Endodermal cell (in vitro differentiated cells): ENCODE results near the gene TARBP1. TPM values are rescaled to one million over a fixed set of nuclear protein-coding genes. Genes with fewer than 3 reads are reported as not detected.

Experiments
- DNase-seq: peaks from one replicate; pipeline ENCODE4 v3.0.0-alpha.2; 2017
- H3K27ac ChIP-seq: 2 replicates; pipeline ENCODE4 v1.5.1; 2013; ENCODE audit warnings: mild to moderate bottlenecking, low read depth, low read length, moderate library complexity
- H3K27me3 ChIP-seq: 2 replicates; pipeline ENCODE4 v1.6.1; 2013; ENCODE audit warnings: mild to moderate bottlenecking, low read length, moderate library complexity; ENCODE audit not compliant: insufficient read depth, control insufficient read depth, poor library complexity, severe bottlenecking
- H3K36me3 ChIP-seq: 2 replicates; pipeline ENCODE4 v1.7.0; 2013; ENCODE audit warnings: mild to moderate bottlenecking, low read length, moderate library complexity; ENCODE audit not compliant: control insufficient read depth, insufficient read depth
- H3K4me1 ChIP-seq: one replicate; pipeline ENCODE4 v1.7.0; 2013; ENCODE audit warnings: low read length; ENCODE audit not compliant: control insufficient read depth, insufficient read depth
- H3K4me3 ChIP-seq: 2 replicates; pipeline ENCODE4 v1.5.1; 2013; ENCODE audit warnings: mild to moderate bottlenecking, low read length, moderate library complexity
- H3K9ac ChIP-seq: 2 replicates; pipeline ENCODE4 v1.6.1; 2013; ENCODE audit warnings: mild to moderate bottlenecking, low read length, moderate library complexity; ENCODE audit not compliant: poor library complexity, severe bottlenecking; ENCODE audit errors: extremely low read depth
- H3K9me3 ChIP-seq: 2 replicates; pipeline ENCODE4 v1.6.1; 2013; ENCODE audit warnings: mild to moderate bottlenecking, low read length, moderate library complexity; ENCODE audit not compliant: control insufficient read depth
- H3K27ac Mint-ChIP-seq: 2 replicates; pipeline ENCODE4 v1.8.0; 2020; ENCODE audit warnings: mixed read lengths
- H3K27me3 Mint-ChIP-seq: 2 replicates; pipeline ENCODE4 v1.8.0; 2021; ENCODE audit warnings: mild to moderate bottlenecking, mixed read lengths; ENCODE audit not compliant: insufficient read depth
- H3K36me3 Mint-ChIP-seq: 2 replicates; pipeline ENCODE4 v1.8.0; 2020; ENCODE audit warnings: low read depth, mixed read lengths
- H3K4me1 Mint-ChIP-seq: 2 replicates; pipeline ENCODE4 v1.8.0; 2020; ENCODE audit warnings: mixed read lengths
- H3K4me3 Mint-ChIP-seq: 2 replicates; pipeline ENCODE4 v1.8.0; 2020; ENCODE audit warnings: mild to moderate bottlenecking, moderate library complexity, mixed read lengths
- H3K9me3 Mint-ChIP-seq: 2 replicates; pipeline ENCODE4 v1.8.0; 2020; ENCODE audit warnings: mild to moderate bottlenecking, mixed read lengths
- CTCF ChIP-seq: fragments of 200-600 bp; sonication (generic); conservative IDR thresholded peaks from 2 replicates; pipeline ENCODE4 v1.5.0; 2021; ENCODE audit warnings: antibody characterized with exemption, mild to moderate bottlenecking
- WGBS, 2 experiments: methylation state at CpG; one replicate each; pipeline versions ENCODE4 v1.1.5 to v1.1.7; 2013; ENCODE audit warnings: missing lambda C conversion rate in 2 of 2, mixed read lengths in 1 of 2; ENCODE audit not compliant: insufficient coverage in 1 of 2, insufficient read length in 1 of 2; 5-methylcytosine and 5-hydroxymethylcytosine counted together
- total RNA-seq, 2 donors: library from RNA; stranded (reverse); fragmentation: NEBNext Ultra II Directional in 1 of 2; extraction: Animal tissue kit (Norgen Biotek cat#: 25700) in 1 of 2; gene quantifications; 2 replicates in 1 of 2; 3 replicates in 1 of 2; pipeline ENCODE4 v1.2.1, GENCODE V29; 2021

The TARBP1 gene
- total RNA-seq, 2 donors from 2014 or later, result 45.3 to 62.4 TPM

- H3K4me3 Mint-ChIP-seq, result no peak overlapping the region
- peaks cover 16% of the 10 kb centered on the region for H3K27me3 Mint-ChIP-seq
- H3K27ac Mint-ChIP-seq, result peak overlapping the region; percentile 66
- Histone ChIP-seq H3K4me1 (peaks cover 6% of the 10 kb centered on the region), H3K9ac (no peak overlapping the region), H3K9me3 (no peaks in the 10 kb centered on the region), H3K4me3 (no peak overlapping the region), H3K36me3 (no peaks in the 10 kb centered on the region), H3K27ac (peak overlapping the region; percentile 51), H3K27me3 (peaks cover 12% of the 10 kb centered on the region)
- WGBS, 2 experiments, result 46 to 57% methylated on average over 17 to 27 of the region's 27 CpGs
- peak; percentile 96 for DNase-seq
- H3K9me3 Mint-ChIP-seq, result no peaks in the 10 kb centered on the region
- H3K4me1 Mint-ChIP-seq, result peaks cover 13% of the 10 kb centered on the region
- TF ChIP-seq CTCF, result peak; percentile 98
- no peaks in the 10 kb centered on the region for H3K36me3 Mint-ChIP-seq
Measured at GRCh38 chr1:234499119-234499942, 20.4 kb upstream of the TARBP1 start.

- DNase-seq, result no peak
- Mint-ChIP-seq H3K27me3 (peaks cover 16% of the 10 kb centered on the region), H3K36me3 (no peaks in the 10 kb centered on the region), H3K4me1 (peaks cover 17% of the 10 kb centered on the region), H3K27ac (peak overlapping the region; percentile 15), H3K4me3 (no peak overlapping the region), H3K9me3 (no peaks in the 10 kb centered on the region)
- peaks cover 6% of the 10 kb centered on the region for H3K4me1 ChIP-seq
- peaks cover 12% of the 10 kb centered on the region for H3K27me3 ChIP-seq
- WGBS, 2 experiments, result 69 to 71% methylated on average over 7 to 9 of the region's 9 CpGs
- H3K36me3 ChIP-seq, result no peaks in the 10 kb centered on the region
- no peak for TF ChIP-seq CTCF
- H3K4me3 ChIP-seq, result no peak overlapping the region
- no peaks in the 10 kb centered on the region for H3K9me3 ChIP-seq
- no peak overlapping the region for H3K9ac ChIP-seq
- no peak overlapping the region for H3K27ac ChIP-seq
Measured at GRCh38 chr1:234498448-234499118, 19.6 kb upstream of the TARBP1 start.

GRCh38 chr1:234497589-234497988 is 18.6 kb upstream of the TARBP1 start:
- Histone ChIP-seq H3K9me3 (no peaks in the 10 kb centered on the region), H3K9ac (no peak overlapping the region), H3K4me3 (no peak overlapping the region), H3K27me3 (peaks cover 12% of the 10 kb centered on the region), H3K4me1 (peaks cover 9% of the 10 kb centered on the region), H3K27ac (no peak overlapping the region), H3K36me3 (no peaks in the 10 kb centered on the region)
- no peaks in the 10 kb centered on the region for H3K36me3 Mint-ChIP-seq
- TF ChIP-seq CTCF, result no peak
- H3K9me3 Mint-ChIP-seq, result no peaks in the 10 kb centered on the region
- no peak overlapping the region for H3K4me3 Mint-ChIP-seq
- peaks cover 16% of the 10 kb centered on the region for H3K27me3 Mint-ChIP-seq
- no peak for DNase-seq
- WGBS, 2 experiments, result 96% methylated on average over 1 of the region's 1 CpG; no CpG with 5 or more reads in 1 of the 2 experiments
- H3K4me1 Mint-ChIP-seq, result peaks cover 25% of the 10 kb centered on the region
- no peak overlapping the region for H3K27ac Mint-ChIP-seq
